Endodermal cell (in vitro differentiated cells): ENCODE measurements around the gene PRPF38B. TPM values are rescaled to one million over a fixed set of nuclear protein-coding genes. Genes with fewer than 3 reads are reported as not detected.

ENCODE experiments used
- DNase-seq: peaks from one replicate; pipeline ENCODE4 v3.0.0-alpha.2; 2017
- H3K27ac ChIP-seq: 2 replicates; pipeline ENCODE4 v1.5.1; 2013; ENCODE audit warnings: mild to moderate bottlenecking, low read depth, low read length, moderate library complexity
- H3K27me3 ChIP-seq: 2 replicates; pipeline ENCODE4 v1.6.1; 2013; ENCODE audit warnings: mild to moderate bottlenecking, low read length, moderate library complexity; ENCODE audit not compliant: insufficient read depth, control insufficient read depth, poor library complexity, severe bottlenecking
- H3K36me3 ChIP-seq: 2 replicates; pipeline ENCODE4 v1.7.0; 2013; ENCODE audit warnings: mild to moderate bottlenecking, low read length, moderate library complexity; ENCODE audit not compliant: control insufficient read depth, insufficient read depth
- H3K4me1 ChIP-seq: one replicate; pipeline ENCODE4 v1.7.0; 2013; ENCODE audit warnings: low read length; ENCODE audit not compliant: control insufficient read depth, insufficient read depth
- H3K4me3 ChIP-seq: 2 replicates; pipeline ENCODE4 v1.5.1; 2013; ENCODE audit warnings: mild to moderate bottlenecking, low read length, moderate library complexity
- H3K9ac ChIP-seq: 2 replicates; pipeline ENCODE4 v1.6.1; 2013; ENCODE audit warnings: mild to moderate bottlenecking, low read length, moderate library complexity; ENCODE audit not compliant: poor library complexity, severe bottlenecking; ENCODE audit errors: extremely low read depth
- H3K9me3 ChIP-seq: 2 replicates; pipeline ENCODE4 v1.6.1; 2013; ENCODE audit warnings: mild to moderate bottlenecking, low read length, moderate library complexity; ENCODE audit not compliant: control insufficient read depth
- H3K27ac Mint-ChIP-seq: 2 replicates; pipeline ENCODE4 v1.8.0; 2020; ENCODE audit warnings: mixed read lengths
- H3K27me3 Mint-ChIP-seq: 2 replicates; pipeline ENCODE4 v1.8.0; 2021; ENCODE audit warnings: mild to moderate bottlenecking, mixed read lengths; ENCODE audit not compliant: insufficient read depth
- H3K36me3 Mint-ChIP-seq: 2 replicates; pipeline ENCODE4 v1.8.0; 2020; ENCODE audit warnings: low read depth, mixed read lengths
- H3K4me1 Mint-ChIP-seq: 2 replicates; pipeline ENCODE4 v1.8.0; 2020; ENCODE audit warnings: mixed read lengths
- H3K4me3 Mint-ChIP-seq: 2 replicates; pipeline ENCODE4 v1.8.0; 2020; ENCODE audit warnings: mild to moderate bottlenecking, moderate library complexity, mixed read lengths
- H3K9me3 Mint-ChIP-seq: 2 replicates; pipeline ENCODE4 v1.8.0; 2020; ENCODE audit warnings: mild to moderate bottlenecking, mixed read lengths
- WGBS, 2 experiments: methylation state at CpG; one replicate each; pipeline versions ENCODE4 v1.1.5 to v1.1.7; 2013; ENCODE audit warnings: missing lambda C conversion rate in 2 of 2, mixed read lengths in 1 of 2; ENCODE audit not compliant: insufficient coverage in 1 of 2, insufficient read length in 1 of 2; 5-methylcytosine and 5-hydroxymethylcytosine counted together
- total RNA-seq, 2 donors: library from RNA; stranded (reverse); fragmentation: NEBNext Ultra II Directional in 1 of 2; extraction: Animal tissue kit (Norgen Biotek cat#: 25700) in 1 of 2; gene quantifications; 2 replicates in 1 of 2; 3 replicates in 1 of 2; pipeline ENCODE4 v1.2.1, GENCODE V29; 2021
- TF ChIP-seq, protein P1 (sequence below): fragments of 200-600 bp; sonication (generic); conservative IDR thresholded peaks from 2 replicates; pipeline ENCODE4 v1.5.0; 2021; ENCODE audit warnings: antibody characterized with exemption, mild to moderate bottlenecking

The PRPF38B gene
- total RNA-seq, 2 donors from 2014 or later = 45.0 to 47.3 TPM

GRCh38 chr1:108704496-108704895 is 12.4 kb downstream of the PRPF38B start:
- Histone ChIP-seq H3K4me3 (no peak overlapping the region), H3K36me3 (peaks cover 29% of the 10 kb centered on the region), H3K9me3 (no peaks in the 10 kb centered on the region), H3K27ac (no peak overlapping the region), H3K27me3 (no peaks in the 10 kb centered on the region), H3K4me1 (no peaks in the 10 kb centered on the region), H3K9ac (no peak overlapping the region)
- H3K27ac Mint-ChIP-seq = no peak overlapping the region
- H3K4me3 Mint-ChIP-seq = no peak overlapping the region
- no peak for DNase-seq
- H3K27me3 Mint-ChIP-seq = no peaks in the 10 kb centered on the region
- H3K4me1 Mint-ChIP-seq = no peaks in the 10 kb centered on the region
- TF ChIP-seq, protein P1, sequence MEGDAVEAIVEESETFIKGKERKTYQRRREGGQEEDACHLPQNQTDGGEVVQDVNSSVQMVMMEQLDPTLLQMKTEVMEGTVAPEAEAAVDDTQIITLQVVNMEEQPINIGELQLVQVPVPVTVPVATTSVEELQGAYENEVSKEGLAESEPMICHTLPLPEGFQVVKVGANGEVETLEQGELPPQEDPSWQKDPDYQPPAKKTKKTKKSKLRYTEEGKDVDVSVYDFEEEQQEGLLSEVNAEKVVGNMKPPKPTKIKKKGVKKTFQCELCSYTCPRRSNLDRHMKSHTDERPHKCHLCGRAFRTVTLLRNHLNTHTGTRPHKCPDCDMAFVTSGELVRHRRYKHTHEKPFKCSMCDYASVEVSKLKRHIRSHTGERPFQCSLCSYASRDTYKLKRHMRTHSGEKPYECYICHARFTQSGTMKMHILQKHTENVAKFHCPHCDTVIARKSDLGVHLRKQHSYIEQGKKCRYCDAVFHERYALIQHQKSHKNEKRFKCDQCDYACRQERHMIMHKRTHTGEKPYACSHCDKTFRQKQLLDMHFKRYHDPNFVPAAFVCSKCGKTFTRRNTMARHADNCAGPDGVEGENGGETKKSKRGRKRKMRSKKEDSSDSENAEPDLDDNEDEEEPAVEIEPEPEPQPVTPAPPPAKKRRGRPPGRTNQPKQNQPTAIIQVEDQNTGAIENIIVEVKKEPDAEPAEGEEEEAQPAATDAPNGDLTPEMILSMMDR = no peak
- 91 to 92% methylated on average over 2 of the region's 2 CpGs for WGBS, 2 experiments
- H3K9me3 Mint-ChIP-seq = no peaks in the 10 kb centered on the region
- H3K36me3 Mint-ChIP-seq = peaks cover 27% of the 10 kb centered on the region

DNA sequence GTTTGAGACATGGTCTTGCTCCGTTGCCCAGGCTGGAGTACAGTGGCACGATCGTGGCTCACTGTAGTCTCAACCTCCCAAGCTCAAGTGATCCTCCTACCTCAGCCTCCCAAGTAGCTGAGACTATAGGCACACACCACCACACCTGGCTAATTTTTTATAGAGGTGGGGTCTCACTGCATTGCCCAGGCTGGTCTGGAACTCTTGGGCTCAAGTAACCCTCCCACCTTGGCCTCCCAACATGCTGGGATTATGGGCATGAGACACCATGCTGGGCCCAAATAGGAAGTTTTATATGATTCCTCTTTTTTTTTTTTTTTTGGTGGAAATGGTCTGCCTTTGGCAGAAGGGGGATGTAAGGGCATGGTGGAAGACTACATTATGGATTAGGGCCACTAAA is 14.5 kb downstream of the PRPF38B start:
- H3K27ac ChIP-seq = no peak overlapping the region
- no peaks in the 10 kb centered on the region for H3K27me3 ChIP-seq
- no peaks in the 10 kb centered on the region for H3K9me3 ChIP-seq
- no peak overlapping the region for H3K4me3 ChIP-seq
- peaks cover 8% of the 10 kb centered on the region for H3K36me3 ChIP-seq
- Mint-ChIP-seq H3K27me3 (no peaks in the 10 kb centered on the region), H3K4me1 (no peaks in the 10 kb centered on the region), H3K4me3 (no peak overlapping the region), H3K36me3 (peaks cover 7% of the 10 kb centered on the region), H3K27ac (no peak overlapping the region), H3K9me3 (no peaks in the 10 kb centered on the region)
- 87 to 94% methylated on average over 3 of the region's 3 CpGs for WGBS, 2 experiments
- TF ChIP-seq, protein P1 = no peak
- DNase-seq = no peak
- H3K9ac ChIP-seq = no peak overlapping the region
- H3K4me1 ChIP-seq = no peaks in the 10 kb centered on the region

DNA sequence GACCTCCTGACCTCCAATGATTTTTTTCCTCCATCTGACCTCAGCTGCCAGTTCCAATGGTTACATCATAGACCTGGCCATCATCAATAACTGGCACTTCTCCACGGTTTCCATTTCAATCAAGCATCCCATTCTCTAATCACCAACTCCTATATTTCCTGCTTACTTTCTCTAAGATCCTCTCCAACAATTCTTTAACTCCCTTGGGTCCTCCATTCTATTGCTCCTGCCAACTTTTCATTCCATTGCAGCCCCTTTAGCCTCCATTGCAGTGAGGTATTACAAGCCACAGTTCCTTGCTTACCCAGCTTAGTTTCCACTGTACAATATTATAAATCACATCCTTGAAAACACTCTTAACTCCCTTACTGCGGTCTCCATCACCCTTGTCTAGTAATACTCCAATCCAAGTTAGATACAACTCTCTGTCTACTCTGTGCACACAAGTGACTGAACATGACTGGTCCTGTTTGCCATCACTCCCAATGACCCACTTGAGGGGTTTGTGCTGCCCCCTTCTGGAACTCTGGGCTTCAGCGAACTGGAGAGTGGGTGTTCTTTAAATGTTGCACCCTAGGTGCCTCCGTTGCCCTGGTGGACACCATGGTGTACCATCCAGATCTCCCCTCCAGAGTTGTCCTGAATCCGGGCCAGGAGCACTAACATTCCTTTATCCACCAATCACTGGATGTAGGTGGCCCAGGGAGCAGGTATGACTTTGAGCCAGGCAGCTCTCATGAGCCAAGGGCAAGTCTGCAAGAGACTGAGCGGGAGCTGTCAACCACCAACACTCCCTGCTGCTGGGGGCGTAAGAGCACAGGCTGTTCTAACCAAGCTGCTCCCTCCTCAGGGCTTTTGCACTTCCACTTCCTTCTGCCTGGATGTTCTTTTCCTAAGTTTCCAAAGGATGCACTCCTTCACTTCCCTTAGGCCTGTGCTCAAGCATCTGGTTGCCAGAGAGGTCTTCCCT is 16.9 kb downstream of the PRPF38B start:
- Mint-ChIP-seq H3K4me3 (no peak overlapping the region), H3K27me3 (no peaks in the 10 kb centered on the region), H3K9me3 (no peaks in the 10 kb centered on the region), H3K27ac (no peak overlapping the region), H3K4me1 (no peaks in the 10 kb centered on the region), H3K36me3 (no peaks in the 10 kb centered on the region)
- H3K9ac ChIP-seq = no peak overlapping the region
- no peak overlapping the region for H3K27ac ChIP-seq
- TF ChIP-seq, protein P1 = peak; percentile 82
- H3K4me3 ChIP-seq = no peak overlapping the region
- H3K9me3 ChIP-seq = no peaks in the 10 kb centered on the region
- WGBS, 2 experiments = 78 to 82% methylated on average over 3 to 7 of the region's 7 CpGs
- DNase-seq = peak; percentile 85
- H3K36me3 ChIP-seq = no peaks in the 10 kb centered on the region
- no peaks in the 10 kb centered on the region for H3K4me1 ChIP-seq
- no peaks in the 10 kb centered on the region for H3K27me3 ChIP-seq
